Measurements from ENCODE around the gene ZNF324B. TPM values are rescaled to one million over a fixed set of nuclear protein-coding genes. Genes with fewer than 3 reads are reported as not detected.

The ZNF324B gene
- 8.0 and 11.3 TPM in 2 replicates for total RNA-seq

GRCh38 chr19:58451358-58452101 lies at the start of gene ZNF324B:
ZNF324B (plus strand) TSS chr19:58451622; CDS start chr19:58453702, 2,080 bp downstream.

GRCh38 chr19:58408152-58409009 lies 43.0 kb upstream of the ZNF324B start, which contains the start of gene ZNF584:
ZNF584 (plus strand) TSS chr19:58408649; CDS start chr19:58409148, 499 bp downstream.

GRCh38 chr19:58439576-58440554 lies 11.6 kb upstream of the ZNF324B start, which contains the start of gene ZNF132:
ZNF132 (minus strand) TSS chr19:58440153; CDS start chr19:58439821, 332 bp downstream.

GRCh38 chr19:58466760-58467589 lies 15.6 kb downstream of the ZNF324B start, which contains the start of gene ZNF324:
ZNF324 (plus strand) TSS chr19:58467080; CDS start chr19:58469186, 2,106 bp downstream.

GRCh38 chr19:58475714-58476497 lies 24.5 kb downstream of the ZNF324B start, which contains the start of gene ZNF446:
ZNF446 (plus strand) TSS chr19:58476352; CDS start chr19:58477219, 867 bp downstream.

Other genes with a start within 250 kb of the ZNF324B start
- gene ZNF544, start 222.7 kb upstream of the ZNF324B start, total RNA-seq, result 25.5 TPM in 2 replicates
- 2.2 and 2.7 TPM in 2 replicates for gene ZNF8, start 172.7 kb upstream of the ZNF324B start, total RNA-seq
- gene ERVK3-1, start 146.2 kb upstream of the ZNF324B start, total RNA-seq, result 25.4 and 31.8 TPM in 2 replicates
- 1.4 and 2.9 TPM in 2 replicates for gene ZSCAN22, start 124.6 kb upstream of the ZNF324B start, total RNA-seq
- gene A1BG, start 98.1 kb upstream of the ZNF324B start, total RNA-seq, result 13.9 and 19.7 TPM in 2 replicates
- gene ZNF497, start 88.9 kb upstream of the ZNF324B start, total RNA-seq, result 0.79 and 1.7 TPM in 2 replicates
- gene ZNF837, start 70.6 kb upstream of the ZNF324B start, total RNA-seq, result 1.2 and 2.0 TPM in 2 replicates
- 2,454 and 4,367 TPM in 2 replicates for gene RPS5, start 64.4 kb upstream of the ZNF324B start, total RNA-seq
- 0.16 and 0.17 TPM in 2 replicates for gene RNF225, start 56.0 kb upstream of the ZNF324B start, total RNA-seq
- 12.6 and 12.7 TPM in 2 replicates for gene ZNF584, start 43.0 kb upstream of the ZNF324B start, total RNA-seq
- 9.1 and 10.4 TPM in 2 replicates for gene ZNF132, start 11.5 kb upstream of the ZNF324B start, total RNA-seq
- gene ZNF324, start 15.5 kb downstream of the ZNF324B start, total RNA-seq, result 9.9 and 15.6 TPM in 2 replicates
- 6.0 and 8.5 TPM in 2 replicates for gene ZNF446, start 24.7 kb downstream of the ZNF324B start, total RNA-seq
- gene SLC27A5, start 60.4 kb downstream of the ZNF324B start, total RNA-seq, result 10.1 and 14.0 TPM in 2 replicates
- gene ZBTB45, start 68.2 kb downstream of the ZNF324B start, total RNA-seq, result 5.8 and 7.2 TPM in 2 replicates
- gene TRIM28, start 92.4 kb downstream of the ZNF324B start, total RNA-seq, result 355 and 415 TPM in 2 replicates
- 177 and 204 TPM in 2 replicates for gene CHMP2A, start 103.5 kb downstream of the ZNF324B start, total RNA-seq
- gene UBE2M, start 107.0 kb downstream of the ZNF324B start, total RNA-seq, result 69.5 and 80.7 TPM in 2 replicates
- 12.8 and 19.1 TPM in 2 replicates for gene MZF1, start 121.7 kb downstream of the ZNF324B start, total RNA-seq